Panc1 (cell line): ENCODE results near the gene LAMB4.

ENCODE experiments used
- CTCF ChIP-seq: fragments of 450-650 bp; IDR thresholded peaks from 2 replicates; pipeline ENCODE4 v1.5.1; 2017; ENCODE audit warnings: mild to moderate bottlenecking
- TCF7L2 ChIP-seq: IDR thresholded peaks from 2 replicates; pipeline ENCODE4 v1.6.1; 2011; ENCODE audit warnings: mild to moderate bottlenecking, low read depth, low read length, inconsistent platforms

GRCh38 chr7:108137993-108138392 is 7.8 kb upstream of the LAMB4 start:
- TF ChIP-seq CTCF: no peak
- no peak for TF ChIP-seq TCF7L2
